ENCODE data around the gene NSDHL. TPM values are rescaled to one million over a fixed set of nuclear protein-coding genes. Genes with fewer than 3 reads are reported as not detected.

The NSDHL gene
- total and polyA plus RNA-seq, 9 donors: 5.0 to 48.6 (median 12.3) TPM

DNA sequence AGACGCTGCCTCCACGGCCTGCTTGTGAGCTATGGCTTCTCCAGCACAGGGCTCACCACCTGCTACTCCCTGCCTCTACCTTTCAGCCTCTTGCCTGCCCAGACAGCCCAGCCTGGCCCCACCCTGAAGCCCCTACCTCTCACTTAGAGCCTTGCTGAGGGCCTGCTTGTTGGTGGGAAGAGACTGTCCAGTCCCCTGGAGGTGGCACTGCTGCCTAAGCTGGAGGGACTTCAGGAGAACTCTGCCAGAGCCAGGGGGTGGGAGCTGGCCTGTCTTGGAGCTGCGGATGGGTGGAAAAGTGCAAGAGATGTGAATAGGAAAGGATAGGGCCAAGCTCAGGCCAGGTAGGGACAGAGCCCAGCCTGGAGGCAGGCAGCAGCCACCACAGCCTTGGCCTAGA is 64.3 kb downstream of the NSDHL start:
- DNase-seq: no peak
- H3K27ac ChIP-seq: no peak overlapping the region
- TF ChIP-seq EP300 (IDR thresholded peaks at IDR 0.05) (no peak), POLR2A (IDR thresholded peaks at IDR 0.05) (no peak)
- TF ChIP-seq, protein P1, sequence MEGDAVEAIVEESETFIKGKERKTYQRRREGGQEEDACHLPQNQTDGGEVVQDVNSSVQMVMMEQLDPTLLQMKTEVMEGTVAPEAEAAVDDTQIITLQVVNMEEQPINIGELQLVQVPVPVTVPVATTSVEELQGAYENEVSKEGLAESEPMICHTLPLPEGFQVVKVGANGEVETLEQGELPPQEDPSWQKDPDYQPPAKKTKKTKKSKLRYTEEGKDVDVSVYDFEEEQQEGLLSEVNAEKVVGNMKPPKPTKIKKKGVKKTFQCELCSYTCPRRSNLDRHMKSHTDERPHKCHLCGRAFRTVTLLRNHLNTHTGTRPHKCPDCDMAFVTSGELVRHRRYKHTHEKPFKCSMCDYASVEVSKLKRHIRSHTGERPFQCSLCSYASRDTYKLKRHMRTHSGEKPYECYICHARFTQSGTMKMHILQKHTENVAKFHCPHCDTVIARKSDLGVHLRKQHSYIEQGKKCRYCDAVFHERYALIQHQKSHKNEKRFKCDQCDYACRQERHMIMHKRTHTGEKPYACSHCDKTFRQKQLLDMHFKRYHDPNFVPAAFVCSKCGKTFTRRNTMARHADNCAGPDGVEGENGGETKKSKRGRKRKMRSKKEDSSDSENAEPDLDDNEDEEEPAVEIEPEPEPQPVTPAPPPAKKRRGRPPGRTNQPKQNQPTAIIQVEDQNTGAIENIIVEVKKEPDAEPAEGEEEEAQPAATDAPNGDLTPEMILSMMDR (IDR thresholded peaks at IDR 0.05): no peak
- H3K36me3 ChIP-seq: no peaks in the 10 kb centered on the region
- H3K9me3 ChIP-seq: no peaks in the 10 kb centered on the region
- H3K4me3 ChIP-seq: no peak overlapping the region
- intact Hi-C loops (cut with DNase I): no loop called here
- no peaks in the 10 kb centered on the region for H3K27me3 ChIP-seq
- no peaks in the 10 kb centered on the region for H3K4me1 ChIP-seq (ENCODE audit: insufficient read depth)
- WGBS, 3 donors: 67 to 91% (median 78%) methylated on average over 3 of the region's 3 CpGs

DNA sequence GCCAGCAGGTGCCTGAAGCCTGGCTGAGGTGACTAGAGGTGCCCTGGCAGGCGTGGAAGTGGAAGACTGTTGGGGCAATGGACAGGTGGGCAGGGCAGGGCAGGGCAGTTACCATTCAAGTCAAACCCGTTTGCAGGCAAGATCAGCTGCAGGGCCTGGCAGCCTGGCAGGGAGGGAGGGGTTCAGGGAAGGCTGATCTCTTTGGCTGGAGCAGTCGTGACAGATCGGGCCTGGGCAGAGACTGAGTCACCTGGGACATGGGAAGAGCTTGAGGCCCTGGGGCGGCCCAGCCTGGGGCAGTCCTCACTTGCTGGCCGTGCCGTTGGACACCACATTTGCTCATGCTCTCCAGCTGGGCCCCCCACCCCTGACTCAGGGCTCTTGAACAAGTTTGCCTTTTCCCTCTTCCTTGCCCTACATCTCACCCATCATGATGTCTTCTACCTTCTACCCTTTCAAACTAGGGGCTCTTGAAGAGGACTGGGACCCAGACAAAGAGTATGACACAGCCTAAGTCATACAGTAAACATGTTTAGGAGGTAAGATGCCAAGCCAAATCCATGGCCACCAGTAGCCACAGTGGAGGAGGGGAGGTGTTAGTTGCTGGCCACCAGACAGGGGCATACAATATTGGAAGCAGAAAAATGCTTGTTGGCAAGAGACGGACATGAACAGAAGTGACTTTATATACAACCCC is 65.0 kb downstream of the NSDHL start:
- Histone ChIP-seq H3K9me3 (no peaks in the 10 kb centered on the region), H3K4me3 (no peak overlapping the region), H3K27ac (no peak overlapping the region), H3K4me1 (ENCODE audit: insufficient read depth) (no peaks in the 10 kb centered on the region), H3K27me3 (no peaks in the 10 kb centered on the region), H3K36me3 (no peaks in the 10 kb centered on the region)
- TF ChIP-seq EP300 (IDR thresholded peaks at IDR 0.05): no peak
- TF ChIP-seq, protein P1 (IDR thresholded peaks at IDR 0.05): no peak
- TF ChIP-seq POLR2A (IDR thresholded peaks at IDR 0.05): no peak
- intact Hi-C loops (cut with DNase I): no loop called here
- DNase-seq: no peak
- 71 to 87% (median 84%) methylated on average over 8 of the region's 8 CpGs for WGBS, 3 donors

- Histone ChIP-seq H3K4me1 (ENCODE audit: insufficient read depth) (no peaks in the 10 kb centered on the region), H3K9me3 (no peaks in the 10 kb centered on the region), H3K27me3 (no peaks in the 10 kb centered on the region), H3K4me3 (no peak overlapping the region), H3K27ac (no peak overlapping the region), H3K36me3 (no peaks in the 10 kb centered on the region)
- no peak for DNase-seq
- WGBS, 3 donors: 74 to 84% (median 78%) methylated on average over 8 of the region's 8 CpGs
- intact Hi-C loops (cut with DNase I): no loop called here
- TF ChIP-seq EP300 (IDR thresholded peaks at IDR 0.05) (no peak), POLR2A (IDR thresholded peaks at IDR 0.05) (no peak)
- TF ChIP-seq, protein P1 (IDR thresholded peaks at IDR 0.05): no peak
Observed at GRCh38 chrX:152896450-152896849, 65.6 kb downstream of the NSDHL start.

DNA sequence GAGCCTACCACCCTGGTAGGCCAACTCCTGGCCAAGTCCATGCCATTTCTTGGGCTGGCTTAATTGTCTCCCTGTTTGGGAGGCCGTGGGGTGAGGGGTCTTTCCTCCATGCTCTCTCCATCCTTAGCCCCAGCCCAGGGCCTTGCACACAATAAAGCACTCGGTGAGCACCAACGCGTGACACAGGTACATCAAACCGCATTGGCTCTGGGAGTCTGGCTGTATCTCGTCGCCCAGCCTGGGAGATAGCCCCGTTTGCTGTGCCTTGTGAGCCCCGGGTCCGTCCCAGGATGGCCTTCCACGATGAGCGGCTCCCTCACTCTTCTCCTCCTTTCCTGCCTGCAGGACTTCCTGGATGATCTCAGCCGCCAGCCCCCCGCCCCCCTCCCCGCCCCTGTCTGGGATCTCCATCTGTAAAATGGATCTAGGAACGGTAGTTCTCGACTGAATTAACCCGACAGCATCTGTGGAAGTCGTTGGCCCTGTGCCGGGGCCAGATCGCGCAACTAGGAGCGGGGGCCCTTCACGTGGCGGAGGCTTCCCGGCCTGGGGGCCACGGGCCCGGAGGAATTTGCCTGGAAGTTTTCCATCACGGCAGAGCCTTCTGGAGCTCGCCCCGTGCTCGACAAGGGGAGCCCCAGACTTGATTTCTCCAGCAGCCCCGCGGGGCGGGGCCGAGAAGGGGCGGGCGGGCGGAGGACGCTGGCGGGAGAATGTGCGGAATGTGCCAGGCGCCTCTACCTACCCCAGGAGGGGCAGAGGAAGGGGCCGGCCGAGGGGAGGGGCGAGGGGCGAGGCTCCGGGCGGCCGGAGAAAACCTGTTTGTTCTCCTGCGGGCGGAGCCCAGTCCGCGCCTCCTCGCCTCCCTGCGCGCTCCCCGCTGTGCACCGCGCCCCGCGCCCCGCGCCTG is 66.6 kb downstream of the NSDHL start, which contains the start of gene ZNF185:
ZNF185 (plus strand) TSS at position 846 of the 910 bp plus-strand sequence. CDS start 16,423 bp downstream, outside the sequence.
- H3K27me3 ChIP-seq: no peaks in the 10 kb centered on the region
- no peaks in the 10 kb centered on the region for H3K9me3 ChIP-seq
- no peak within 1 kb of the TSS for H3K27ac ChIP-seq
- H3K4me3 ChIP-seq: peak within 1 kb of the TSS; percentile 37
- TF ChIP-seq POLR2A (IDR thresholded peaks at IDR 0.05) (no peak), EP300 (IDR thresholded peaks at IDR 0.05) (no peak)
- WGBS, 3 donors: 28 to 47% (median 34%) methylated on average over 57 to 64 of the region's 64 CpGs
- intact Hi-C loops (cut with DNase I): no loop called here
- peak in 3 of 5 donors; percentile 36 to 60 (median 41) for DNase-seq
- no peaks in the 10 kb centered on the region for H3K36me3 ChIP-seq
- H3K4me1 ChIP-seq (ENCODE audit: insufficient read depth): no peaks in the 10 kb centered on the region

Measured in ovary (tissue), 9 donors.